Activated naive CD8-positive, alpha-beta T cell (primary cell): ENCODE measurements around the gene SGSM1.

Experiments
- H3K27ac Mint-ChIP-seq: one replicate; pipeline ENCODE4 v1.8.0; 2021; ENCODE audit warnings: mixed read lengths
- H3K27me3 Mint-ChIP-seq: one replicate; pipeline ENCODE4 v1.8.0; 2021; ENCODE audit warnings: mixed read lengths
- H3K36me3 Mint-ChIP-seq: one replicate; pipeline ENCODE4 v1.8.0; 2021; ENCODE audit warnings: mixed read lengths
- H3K4me1 Mint-ChIP-seq: one replicate; pipeline ENCODE4 v1.8.0; 2021; ENCODE audit warnings: low read depth, mixed read lengths
- H3K4me3 Mint-ChIP-seq: one replicate; pipeline ENCODE4 v1.8.0; 2021; ENCODE audit warnings: mild to moderate bottlenecking, mixed read lengths
- H3K9me3 Mint-ChIP-seq: one replicate; pipeline ENCODE4 v1.8.0; 2021; ENCODE audit warnings: low read depth, mixed read lengths

The SGSM1 gene

GRCh38 chr22:24954114-24954463, 148.1 kb downstream of the SGSM1 start:
- H3K36me3 Mint-ChIP-seq = no peaks in the 10 kb centered on the region
- H3K9me3 Mint-ChIP-seq = no peaks in the 10 kb centered on the region
- H3K27me3 Mint-ChIP-seq = peaks cover 23% of the 10 kb centered on the region

GRCh38 chr22:24954856-24955255, 148.8 kb downstream of the SGSM1 start:
- H3K36me3 Mint-ChIP-seq = no peaks in the 10 kb centered on the region
- no peak overlapping the region for H3K4me3 Mint-ChIP-seq
- peaks cover 20% of the 10 kb centered on the region for H3K27me3 Mint-ChIP-seq

More at GRCh38 chr22:24954114-24954463, 148.1 kb downstream of the SGSM1 start:
- Mint-ChIP-seq H3K4me1 (peaks cover 12% of the 10 kb centered on the region), H3K27ac (no peak overlapping the region), H3K4me3 (peak overlapping the region; percentile 64)

GRCh38 chr22:24957043-24957442, 151.0 kb downstream of the SGSM1 start:
- Mint-ChIP-seq H3K4me3 (no peak overlapping the region), H3K27me3 (peaks cover 9% of the 10 kb centered on the region), H3K4me1 (peaks cover 8% of the 10 kb centered on the region), H3K36me3 (no peaks in the 10 kb centered on the region), H3K27ac (no peak overlapping the region), H3K9me3 (no peaks in the 10 kb centered on the region)

More at GRCh38 chr22:24954856-24955255, 148.8 kb downstream of the SGSM1 start:
- H3K27ac Mint-ChIP-seq = no peak overlapping the region
- peaks cover 12% of the 10 kb centered on the region for H3K4me1 Mint-ChIP-seq
- no peaks in the 10 kb centered on the region for H3K9me3 Mint-ChIP-seq

DNA sequence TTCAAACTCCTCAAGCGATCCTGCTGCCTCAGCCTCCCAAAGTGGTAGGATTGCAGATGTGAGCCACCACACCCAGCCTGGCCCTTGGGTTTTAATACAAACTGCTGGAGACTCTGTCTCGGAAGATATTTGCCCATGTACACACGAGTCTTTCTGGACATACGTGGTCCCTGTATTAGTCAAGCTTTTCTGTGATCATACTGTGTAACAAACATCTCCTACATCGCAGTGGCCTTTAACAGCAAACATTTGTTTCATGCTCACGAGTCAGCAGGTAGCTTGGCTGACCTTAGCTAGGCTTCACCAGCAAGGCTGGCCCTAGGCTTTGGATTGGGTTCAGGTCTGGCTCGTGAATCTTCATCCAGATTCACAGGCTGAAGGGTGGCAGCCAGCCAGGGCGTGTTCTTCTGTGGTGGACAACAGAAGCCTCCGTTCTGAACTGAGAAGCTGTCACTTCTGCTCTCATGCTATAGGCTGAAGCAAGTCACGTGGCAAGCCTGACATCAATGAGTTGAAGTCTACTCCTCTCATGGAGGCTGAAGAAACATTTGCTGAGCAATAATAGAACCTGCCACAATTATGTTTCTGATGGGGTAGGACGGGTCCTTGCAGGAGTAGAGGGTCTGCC, 155.3 kb downstream of the SGSM1 start:
- Mint-ChIP-seq H3K4me3 (no peak overlapping the region), H3K27ac (no peak overlapping the region), H3K9me3 (no peaks in the 10 kb centered on the region)

DNA sequence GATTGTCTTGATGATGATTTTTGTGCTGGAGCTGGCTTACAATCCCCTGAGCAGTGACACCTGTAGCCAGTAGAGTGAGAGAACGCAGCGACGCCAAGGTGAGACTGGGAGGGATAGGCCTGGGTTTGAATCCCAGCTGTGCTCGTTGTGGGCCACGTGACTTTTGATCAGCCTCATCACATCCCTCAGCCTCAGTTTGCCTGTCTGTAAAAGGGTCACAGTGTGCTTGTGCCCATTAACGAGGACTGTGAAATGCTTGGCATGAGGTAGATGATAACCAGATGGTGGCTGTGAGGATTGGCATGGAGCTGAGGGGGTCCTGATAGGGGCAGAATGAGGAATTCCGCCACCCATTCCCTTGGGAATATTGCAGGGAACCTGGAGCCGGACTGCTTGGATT, 156.1 kb downstream of the SGSM1 start:
- H3K9me3 Mint-ChIP-seq = no peaks in the 10 kb centered on the region

More for the DNA sequence above, 155.3 kb downstream of the SGSM1 start:
- no peaks in the 10 kb centered on the region for H3K27me3 Mint-ChIP-seq
- no peaks in the 10 kb centered on the region for H3K4me1 Mint-ChIP-seq
- no peaks in the 10 kb centered on the region for H3K36me3 Mint-ChIP-seq

DNA sequence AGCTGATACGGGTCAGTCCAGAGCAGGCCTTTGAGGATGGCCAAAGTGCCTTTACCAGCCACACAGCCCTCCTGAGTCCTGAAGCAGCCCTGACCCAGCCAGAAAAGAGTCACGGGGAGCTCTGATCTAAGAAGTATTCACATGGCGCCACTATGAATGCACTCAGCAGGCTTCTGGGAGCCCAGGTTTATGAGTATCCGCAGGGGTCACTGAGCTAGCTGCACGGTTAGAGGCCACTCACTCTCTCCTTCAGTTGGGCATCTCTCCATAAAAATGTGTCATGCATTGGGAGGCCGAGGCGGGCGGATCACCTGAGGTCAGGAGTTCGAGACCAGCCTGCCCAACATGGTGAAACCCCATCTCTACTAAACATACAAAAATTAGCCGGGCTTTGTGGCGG, 156.8 kb downstream of the SGSM1 start:
- no peaks in the 10 kb centered on the region for H3K27me3 Mint-ChIP-seq
- H3K9me3 Mint-ChIP-seq = no peaks in the 10 kb centered on the region
- no peaks in the 10 kb centered on the region for H3K36me3 Mint-ChIP-seq
- H3K4me3 Mint-ChIP-seq = no peak overlapping the region
- H3K4me1 Mint-ChIP-seq = no peaks in the 10 kb centered on the region
- H3K27ac Mint-ChIP-seq = no peak overlapping the region

More for the DNA sequence above, 156.1 kb downstream of the SGSM1 start:
- Mint-ChIP-seq H3K27me3 (no peaks in the 10 kb centered on the region), H3K4me3 (no peak overlapping the region), H3K4me1 (no peaks in the 10 kb centered on the region), H3K27ac (no peak overlapping the region), H3K36me3 (no peaks in the 10 kb centered on the region)

DNA sequence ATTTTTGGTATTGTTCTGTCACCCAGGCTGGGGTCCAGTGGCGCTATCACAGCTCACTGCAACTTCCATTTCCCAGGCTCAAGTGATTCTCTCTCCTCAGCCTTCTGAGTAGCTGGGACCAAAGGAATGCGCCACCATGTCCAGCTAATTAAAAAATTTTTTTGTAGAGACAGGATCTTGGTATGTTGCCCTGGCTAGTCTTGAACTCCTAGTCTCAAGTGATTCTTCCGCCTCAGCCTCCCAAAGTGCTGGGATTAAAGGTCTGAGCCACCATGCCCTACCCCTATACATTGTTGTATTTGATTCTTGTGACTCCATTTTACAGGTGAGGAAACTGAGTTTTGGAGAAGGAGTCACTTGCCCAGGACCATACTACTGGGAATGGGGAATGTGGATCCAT, 158.4 kb downstream of the SGSM1 start:
- H3K9me3 Mint-ChIP-seq = no peaks in the 10 kb centered on the region
- H3K27me3 Mint-ChIP-seq = no peaks in the 10 kb centered on the region
- H3K27ac Mint-ChIP-seq = no peak overlapping the region

DNA sequence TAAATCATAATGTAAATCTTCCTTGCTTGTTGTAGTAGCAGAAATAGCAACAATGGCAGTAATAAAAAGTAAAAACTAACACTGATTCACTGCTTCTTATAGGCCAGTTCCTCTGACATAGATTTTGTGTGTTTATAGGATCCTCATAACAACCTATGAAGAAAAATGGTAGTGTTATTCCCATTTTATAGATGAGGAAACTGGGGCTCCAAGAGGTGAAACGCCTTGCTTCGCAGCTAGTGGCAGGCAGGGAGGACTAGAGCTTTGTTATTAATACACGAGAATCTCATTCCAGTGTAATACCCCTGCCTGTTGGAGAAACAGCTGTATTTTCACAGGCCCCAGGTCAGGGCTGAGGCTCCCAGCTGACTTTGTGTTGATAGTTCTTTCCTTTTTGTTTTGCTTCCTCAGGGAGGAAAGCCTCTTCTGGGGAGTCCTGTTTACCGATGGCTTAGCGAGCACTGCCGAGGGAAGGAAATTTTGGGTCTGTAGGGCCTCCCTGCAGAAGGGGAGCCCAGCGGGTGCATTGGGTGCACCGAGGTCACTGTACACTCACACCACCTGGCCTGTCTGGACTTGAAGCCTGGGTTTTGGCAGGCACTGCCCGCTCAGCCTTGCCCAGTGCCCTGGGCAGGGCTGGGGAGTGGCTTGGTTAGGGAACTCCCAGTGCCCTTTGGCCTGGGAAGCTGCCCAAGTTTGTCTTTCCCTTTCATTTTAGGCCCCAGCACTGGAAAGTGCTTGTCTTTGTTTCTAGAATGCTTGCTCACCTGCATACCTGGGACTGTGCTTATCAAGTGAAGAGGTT, 160.0 kb downstream of the SGSM1 start:
- Mint-ChIP-seq H3K4me3 (no peak overlapping the region), H3K4me1 (no peaks in the 10 kb centered on the region), H3K27ac (no peak overlapping the region), H3K36me3 (no peaks in the 10 kb centered on the region), H3K9me3 (no peaks in the 10 kb centered on the region), H3K27me3 (no peaks in the 10 kb centered on the region)

More for the DNA sequence above, 158.4 kb downstream of the SGSM1 start:
- no peaks in the 10 kb centered on the region for H3K4me1 Mint-ChIP-seq
- H3K36me3 Mint-ChIP-seq = no peaks in the 10 kb centered on the region
- no peak overlapping the region for H3K4me3 Mint-ChIP-seq

- H3K27me3 Mint-ChIP-seq = no peaks in the 10 kb centered on the region
- H3K4me1 Mint-ChIP-seq = no peaks in the 10 kb centered on the region
- H3K36me3 Mint-ChIP-seq = no peaks in the 10 kb centered on the region
- no peak overlapping the region for H3K27ac Mint-ChIP-seq
- H3K9me3 Mint-ChIP-seq = no peaks in the 10 kb centered on the region
- H3K4me3 Mint-ChIP-seq = no peak overlapping the region
Observed at GRCh38 chr22:24968066-24968561, 162.1 kb downstream of the SGSM1 start.

GRCh38 chr22:24969560-24970301, 163.7 kb downstream of the SGSM1 start:
- Mint-ChIP-seq H3K4me3 (no peak overlapping the region), H3K27me3 (no peaks in the 10 kb centered on the region), H3K9me3 (no peaks in the 10 kb centered on the region)

GRCh38 chr22:24972369-24972768, 166.4 kb downstream of the SGSM1 start:
- Mint-ChIP-seq H3K9me3 (no peaks in the 10 kb centered on the region), H3K36me3 (no peaks in the 10 kb centered on the region), H3K27ac (no peak overlapping the region), H3K27me3 (no peaks in the 10 kb centered on the region), H3K4me3 (no peak overlapping the region), H3K4me1 (no peaks in the 10 kb centered on the region)

More at GRCh38 chr22:24969560-24970301, 163.7 kb downstream of the SGSM1 start:
- no peaks in the 10 kb centered on the region for H3K36me3 Mint-ChIP-seq
- H3K4me1 Mint-ChIP-seq = no peaks in the 10 kb centered on the region
- no peak overlapping the region for H3K27ac Mint-ChIP-seq

DNA sequence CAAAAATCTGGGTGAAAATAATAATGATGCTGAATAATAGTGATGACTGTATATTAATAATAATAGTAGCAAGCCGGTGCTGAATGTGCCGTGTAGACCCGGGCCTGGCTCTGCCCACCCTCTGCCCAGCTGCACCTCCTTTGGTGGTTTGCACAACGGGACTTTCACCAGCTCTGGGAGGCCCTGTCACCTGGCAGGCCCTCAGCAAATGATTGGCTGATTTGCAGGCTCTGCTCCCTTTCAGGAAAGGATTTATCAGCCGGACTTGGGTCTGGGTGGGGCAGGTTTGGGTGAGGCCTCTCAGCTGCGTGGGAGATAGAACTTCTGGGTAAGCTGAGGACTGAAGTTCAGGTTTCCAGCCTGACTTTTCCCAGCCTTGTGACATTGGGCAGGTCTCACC, 167.9 kb downstream of the SGSM1 start:
- H3K27me3 Mint-ChIP-seq = no peaks in the 10 kb centered on the region
- H3K4me1 Mint-ChIP-seq = no peaks in the 10 kb centered on the region
- H3K27ac Mint-ChIP-seq = no peak overlapping the region
- H3K4me3 Mint-ChIP-seq = no peak overlapping the region
- H3K36me3 Mint-ChIP-seq = no peaks in the 10 kb centered on the region
- H3K9me3 Mint-ChIP-seq = no peaks in the 10 kb centered on the region

GRCh38 chr22:24975125-24975640, 169.2 kb downstream of the SGSM1 start:
- Mint-ChIP-seq H3K4me3 (no peak overlapping the region), H3K36me3 (no peaks in the 10 kb centered on the region), H3K9me3 (no peaks in the 10 kb centered on the region), H3K4me1 (no peaks in the 10 kb centered on the region), H3K27ac (no peak overlapping the region), H3K27me3 (peaks cover 1% of the 10 kb centered on the region)

DNA sequence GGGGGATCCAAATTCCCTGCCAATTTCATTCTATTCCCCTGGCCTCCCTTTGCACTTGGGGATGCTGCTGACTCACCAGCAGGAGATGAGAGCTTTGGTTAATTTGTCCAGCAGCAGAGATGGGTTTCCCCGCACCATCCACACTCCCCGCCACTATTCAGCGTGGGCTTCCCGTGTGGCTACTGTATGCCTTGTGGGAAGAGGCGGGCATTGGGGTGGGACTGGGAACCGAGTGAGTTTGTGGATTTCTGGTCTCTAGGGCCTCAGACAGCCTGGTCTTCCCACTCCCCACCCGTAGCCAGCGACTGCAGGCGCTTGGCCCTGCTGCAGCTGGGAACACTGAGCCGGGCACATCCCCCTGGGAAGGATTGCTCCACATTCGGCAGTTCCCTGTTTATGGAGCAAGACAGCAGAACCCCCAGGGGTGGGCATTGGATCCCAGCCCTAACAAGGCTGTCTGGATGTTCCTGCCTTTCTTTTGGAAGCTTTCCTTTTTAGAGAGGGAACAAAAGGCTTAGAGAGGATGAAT, 169.9 kb downstream of the SGSM1 start:
- Mint-ChIP-seq H3K36me3 (no peaks in the 10 kb centered on the region), H3K4me1 (no peaks in the 10 kb centered on the region), H3K27me3 (peaks cover 1% of the 10 kb centered on the region), H3K9me3 (no peaks in the 10 kb centered on the region), H3K27ac (no peak overlapping the region), H3K4me3 (no peak overlapping the region)
